ENCODE measurements around the gene C12orf75. TPM values are rescaled to one million over a fixed set of nuclear protein-coding genes. Genes with fewer than 3 reads are reported as not detected.

C12orf75 gene
- total RNA-seq, 1 experiment from 2014 or later: 46.0 TPM

- no peaks in the 10 kb centered on the region for H3K27me3 ChIP-seq (replicated peaks; ENCODE audit: insufficient read depth, low read depth, low read length, poor library complexity)
- ChIA-PET POLR2A (ENCODE audit: low non-redundant PET) (no interaction called here), CTCF (no interaction called here)
- no peak for DNase-seq (ENCODE audit: low spot score)
- no peaks in the 10 kb centered on the region for H3K9me3 ChIP-seq (ENCODE audit: low read depth, low read length, poor library complexity, severe bottlenecking)
- H3K4me1 ChIP-seq (ENCODE audit: insufficient read depth, low read length, poor library complexity, severe bottlenecking): no peaks in the 10 kb centered on the region
- intact Hi-C loops (cut with micrococcal nuclease; ENCODE audit: unreplicated experiment): no loop called here
- H3K36me3 ChIP-seq (ENCODE audit: insufficient read depth, low read length, poor library complexity, severe bottlenecking): no peaks in the 10 kb centered on the region
- TF ChIP-seq EZH2 (IDR thresholded peaks at IDR 0.05; ENCODE audit: borderline replicate concordance, low read depth, low read length, poor library complexity, severe bottlenecking) (no peak), CTCF (conservative IDR thresholded peaks at IDR 0.05; ENCODE audit: low read depth, low read length) (no peak)
- BruUV-seq (replicated peaks): no TSS peak
- no peak overlapping the region for H3K4me3 ChIP-seq (ENCODE audit: low read depth, low read length, poor library complexity, severe bottlenecking)
- H3K27ac ChIP-seq (ENCODE audit: low read depth, low read length, poor library complexity, severe bottlenecking): no peak overlapping the region
Measured at GRCh38 chr12:105355752-105356151, 25.3 kb downstream of the C12orf75 start.

- Histone ChIP-seq H3K27me3 (replicated peaks; ENCODE audit: insufficient read depth, low read depth, low read length, poor library complexity) (no peaks in the 10 kb centered on the region), H3K27ac (ENCODE audit: low read depth, low read length, poor library complexity, severe bottlenecking) (no peak overlapping the region), H3K9me3 (ENCODE audit: low read depth, low read length, poor library complexity, severe bottlenecking) (no peaks in the 10 kb centered on the region), H3K4me3 (ENCODE audit: low read depth, low read length, poor library complexity, severe bottlenecking) (no peak overlapping the region), H3K36me3 (ENCODE audit: insufficient read depth, low read length, poor library complexity, severe bottlenecking) (no peaks in the 10 kb centered on the region), H3K4me1 (ENCODE audit: insufficient read depth, low read length, poor library complexity, severe bottlenecking) (no peaks in the 10 kb centered on the region)
- CTCF ChIA-PET: no interaction called here
- intact Hi-C loops (cut with micrococcal nuclease; ENCODE audit: unreplicated experiment): no loop called here
- POLR2A ChIA-PET (ENCODE audit: low non-redundant PET): no interaction called here
- DNase-seq (ENCODE audit: low spot score): no peak
- BruUV-seq (replicated peaks): no TSS peak
- TF ChIP-seq CTCF (conservative IDR thresholded peaks at IDR 0.05; ENCODE audit: low read depth, low read length) (no peak), EZH2 (IDR thresholded peaks at IDR 0.05; ENCODE audit: borderline replicate concordance, low read depth, low read length, poor library complexity, severe bottlenecking) (no peak)
Measured at GRCh38 chr12:105357162-105357691, 26.7 kb downstream of the C12orf75 start.

- CTCF ChIA-PET: no interaction called here
- no peak for TF ChIP-seq CTCF (conservative IDR thresholded peaks at IDR 0.05; ENCODE audit: low read depth, low read length)
- no peak for TF ChIP-seq EZH2 (IDR thresholded peaks at IDR 0.05; ENCODE audit: borderline replicate concordance, low read depth, low read length, poor library complexity, severe bottlenecking)
- intact Hi-C loops (cut with micrococcal nuclease; ENCODE audit: unreplicated experiment): no loop called here
- POLR2A ChIA-PET (ENCODE audit: low non-redundant PET): no interaction called here
- Histone ChIP-seq H3K36me3 (ENCODE audit: insufficient read depth, low read length, poor library complexity, severe bottlenecking) (no peaks in the 10 kb centered on the region), H3K27me3 (replicated peaks; ENCODE audit: insufficient read depth, low read depth, low read length, poor library complexity) (no peaks in the 10 kb centered on the region), H3K4me3 (ENCODE audit: low read depth, low read length, poor library complexity, severe bottlenecking) (no peak overlapping the region), H3K9me3 (ENCODE audit: low read depth, low read length, poor library complexity, severe bottlenecking) (no peaks in the 10 kb centered on the region), H3K4me1 (ENCODE audit: insufficient read depth, low read length, poor library complexity, severe bottlenecking) (no peaks in the 10 kb centered on the region), H3K27ac (ENCODE audit: low read depth, low read length, poor library complexity, severe bottlenecking) (no peak overlapping the region)
- no peak for DNase-seq (ENCODE audit: low spot score)
- BruUV-seq (replicated peaks): no TSS peak
Measured at GRCh38 chr12:105358789-105359188, 28.3 kb downstream of the C12orf75 start.

Measured in A673 (cell line).